AG04450 (cell line): ENCODE results near the gene UMPS. TPM values are rescaled to one million over a fixed set of nuclear protein-coding genes. Genes with fewer than 3 reads are reported as not detected.
A peak's percentile ranks its signal among the peaks of the same experiment; 100 is the strongest.
"Not testable (repeated sequence)": the region's sequence is repeated elsewhere in the genome, so short reads cannot be mapped to it uniquely, and the experiment has no call there.

Experiments
- CTCF ChIA-PET: fragments of 300-600, 350-600 bp; formaldehyde crosslinking; extraction: SDS; loops from one replicate; lab custom pipeline; 2022; ENCODE audit warnings: antibody characterized with exemption, inconsistent platforms; lab: Charles Lee
- POLR2A ChIA-PET: fragments of 350-600 bp; formaldehyde crosslinking; extraction: SDS; loops from one replicate; lab custom pipeline; 2021; ENCODE audit warnings: antibody characterized with exemption, inconsistent platforms; lab: Yijun Ruan, JAX
- DNase-seq: peaks from one replicate; pipeline ENCODE4 v3.0.0-alpha.2; 2011; ENCODE audit warnings: low read depth, low spot score
- H3K27ac ChIP-seq: one replicate; pipeline ENCODE4 v1.5.1; 2012; ENCODE audit warnings: low read depth, low read length, control low read depth
- H3K27me3 ChIP-seq: one replicate; pipeline ENCODE4 v1.6.0; 2012; ENCODE audit warnings: low read length; ENCODE audit not compliant: control insufficient read depth, insufficient read depth
- H3K4me3 ChIP-seq: 2 replicates; pipeline ENCODE4 v1.5.1; 2011; ENCODE audit warnings: mild to moderate bottlenecking, low read depth, low read length, control low read depth
- H3K9me3 ChIP-seq: 2 replicates; pipeline ENCODE4 v1.5.1; 2012; ENCODE audit warnings: low read length; ENCODE audit not compliant: control insufficient read depth, insufficient read depth
- CTCF ChIP-seq: IDR thresholded peaks from 2 replicates; pipeline ENCODE4 v1.5.1; 2011; ENCODE audit warnings: low read depth, low read length, control low read depth, inconsistent platforms
- polyA plus RNA-seq: library from polyadenylated mRNA; depleted of rRNA; stranded (reverse); fragments of >200 nt; gene quantifications from 2 replicates; pipeline ENCODE4 v1.2.3, GENCODE V29; 2011

Gene UMPS
- polyA plus RNA-seq, 1 experiment: 27.9 TPM

GRCh38 chr3:124705552-124705951, 24.7 kb upstream of the UMPS start:
- POLR2A ChIA-PET: no interaction called here
- DNase-seq: no peak

GRCh38 chr3:124707223-124707622, 23.0 kb upstream of the UMPS start:
- H3K9me3 ChIP-seq, H3K4me3 ChIP-seq, POLR2A ChIA-PET, DNase-seq, H3K27me3 ChIP-seq: not testable (repeated sequence)
- CTCF ChIA-PET: interaction anchor here (0.7 to 1.2 kb wide), 3 partner anchors 18 to 879 kb away, joined by 3 to 4 read pairs (median 4); no protein-coding TSS in a partner anchor
- peak overlapping the region; percentile 42 for H3K27ac ChIP-seq

More at GRCh38 chr3:124705552-124705951, 24.7 kb upstream of the UMPS start:
- Histone ChIP-seq H3K9me3 (no peaks in the 10 kb centered on the region), H3K27me3 (no peaks in the 10 kb centered on the region), H3K4me3 (no peak overlapping the region), H3K27ac (no peak overlapping the region)
- TF ChIP-seq CTCF: no peak
- CTCF ChIA-PET: no interaction called here

- no peaks in the 10 kb centered on the region for H3K9me3 ChIP-seq
- no peak overlapping the region for H3K4me3 ChIP-seq
- peak overlapping the region; percentile 42 for H3K27ac ChIP-seq
- no peak for TF ChIP-seq CTCF
- ChIA-PET POLR2A (no interaction called here), CTCF (interaction anchor here (0.7 to 1.2 kb wide), 3 partner anchors 19 to 878 kb away, joined by 3 to 4 read pairs (median 4); no protein-coding TSS in a partner anchor)
- peak; percentile 61 for DNase-seq
- H3K27me3 ChIP-seq: no peaks in the 10 kb centered on the region
Observed at GRCh38 chr3:124707656-124708062, 22.6 kb upstream of the UMPS start.

GRCh38 chr3:124714223-124714853, 15.9 kb upstream of the UMPS start:
- ChIA-PET POLR2A (no interaction called here), CTCF (interaction anchor here (0.6 to 1.7 kb wide), 2 partner anchors 149 to 499 kb away, joined by 3 to 5 read pairs; no protein-coding TSS in a partner anchor)
- TF ChIP-seq CTCF: no peak
- Histone ChIP-seq H3K4me3 (no peak overlapping the region), H3K9me3 (no peaks in the 10 kb centered on the region), H3K27ac (no peak overlapping the region), H3K27me3 (peaks cover 2% of the 10 kb centered on the region)
- DNase-seq: peak; percentile 1

GRCh38 chr3:124722589-124722988, 7.7 kb upstream of the UMPS start:
- no peak for DNase-seq
- peaks cover 5% of the 10 kb centered on the region for H3K27me3 ChIP-seq
- H3K27ac ChIP-seq: no peak overlapping the region
- POLR2A ChIA-PET: no interaction called here
- no peak overlapping the region for H3K4me3 ChIP-seq
- no peaks in the 10 kb centered on the region for H3K9me3 ChIP-seq
- CTCF ChIA-PET: interaction anchor here (1.5 kb wide), 2 partner anchors 34 to 179 kb away, joined by 4 to 5 read pairs; no protein-coding TSS in a partner anchor
- no peak for TF ChIP-seq CTCF
